NT2/D1 (cell line): ENCODE data around the gene RHOG.

Experiments
- SUZ12 ChIP-seq: IDR thresholded peaks from 2 replicates; pipeline ENCODE4 v1.6.1; 2011; ENCODE audit not compliant: insufficient read length, insufficient read depth; ENCODE audit errors: extremely low read depth
- YY1 ChIP-seq: IDR thresholded peaks from 2 replicates; pipeline ENCODE4 v1.6.1; 2011; ENCODE audit not compliant: insufficient read length, insufficient read depth

DNA sequence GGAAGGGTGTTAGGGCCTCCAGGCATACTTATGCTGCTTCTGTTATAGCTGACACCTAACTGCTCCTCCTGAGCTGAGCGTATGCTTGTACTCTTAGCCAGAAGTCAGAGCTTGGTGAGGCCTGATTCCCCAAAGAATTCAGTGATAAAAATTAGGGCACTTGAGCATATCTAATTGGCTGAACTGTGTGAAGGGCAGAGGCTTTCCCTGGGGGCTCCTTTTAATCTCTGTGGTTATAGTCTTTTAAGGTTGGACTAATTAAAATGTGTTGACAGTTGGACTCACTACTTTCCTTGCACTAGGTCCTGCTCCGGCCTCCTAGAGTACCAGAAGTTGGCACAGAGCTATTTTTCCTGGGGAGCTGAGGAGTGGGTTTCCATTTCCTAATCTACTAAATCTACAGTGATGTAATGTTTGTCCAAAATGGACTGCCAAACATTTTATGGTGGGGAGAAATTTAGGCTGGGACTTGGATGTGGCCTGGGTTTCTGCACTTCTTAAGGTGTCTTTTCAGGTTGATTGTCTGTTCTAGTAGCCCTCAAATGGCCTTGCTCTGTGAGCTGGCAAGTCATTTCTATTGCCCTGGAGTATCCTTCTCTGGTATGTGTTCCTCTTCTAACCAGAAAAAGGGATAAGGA lies 33.1 kb upstream of the RHOG start:
- TF ChIP-seq SUZ12: no peak
- no peak for TF ChIP-seq YY1
